Measurements from ENCODE around the gene DMD. TPM values are rescaled to one million over a fixed set of nuclear protein-coding genes. Genes with fewer than 3 reads are reported as not detected.

The DMD gene
- total and polyA plus RNA-seq, 2 donors from 2014 or later, result 4.2 to 17.9 TPM

GRCh38 chrX:32501606-32502005, 709.7 kb downstream of the DMD start:
- FAIRE-seq (no peak), DNase-seq (no peak)
- Histone ChIP-seq H3K27ac (ENCODE audit: low read depth in 2 of 2, low read length in 2 of 2) (no peak overlapping the region), H3K36me3 (ENCODE audit: control insufficient read depth in 2 of 3, insufficient read depth in 3 of 3, low read length in 3 of 3) (no peaks in the 10 kb centered on the region), H3K9ac (ENCODE audit: low read length in 3 of 3) (no peak overlapping the region), H3K9me3 (ENCODE audit: control insufficient read depth in 2 of 3, insufficient read depth in 1 of 3, low read length in 3 of 3) (no peaks in the 10 kb centered on the region), H3K4me3 (ENCODE audit: low read length in 3 of 3) (no peak overlapping the region), H3K27me3 (ENCODE audit: control insufficient read depth, insufficient read depth, low read length) (no peaks in the 10 kb centered on the region), H3K4me1 (ENCODE audit: control insufficient read depth in 2 of 3, insufficient read depth in 2 of 3, low read depth in 1 of 3, low read length in 3 of 3) (no peaks in the 10 kb centered on the region)
- TF ChIP-seq CTCF (IDR thresholded peaks at IDR 0.05; ENCODE audit: borderline replicate concordance, extremely low read depth, insufficient read depth), result no peak
- intact Hi-C loops (cut with DNase I), result no loop called here

DNA sequence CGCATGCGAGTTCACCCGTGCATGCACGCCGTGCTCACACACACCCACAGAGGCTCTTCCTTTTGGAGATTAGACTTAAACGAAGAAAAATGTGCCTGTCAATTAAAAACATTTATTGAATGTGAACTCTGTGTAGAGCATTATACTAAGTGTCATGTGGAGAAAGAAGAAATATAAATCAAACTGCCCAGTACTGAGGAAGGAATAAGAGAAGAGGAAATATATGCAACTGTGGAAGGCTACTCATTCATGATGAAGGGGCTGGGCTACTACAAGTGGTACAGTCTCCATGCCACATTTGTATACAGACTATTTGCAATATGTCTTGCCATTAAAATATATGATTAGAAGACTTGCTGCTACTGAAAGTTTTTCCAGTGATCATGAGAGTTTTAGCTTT, 714.7 kb downstream of the DMD start:
- DNase-seq, result peak in 1 of 5 donors; percentile 25
- Histone ChIP-seq H3K27me3 (ENCODE audit: control insufficient read depth, insufficient read depth, low read length) (no peaks in the 10 kb centered on the region), H3K27ac (ENCODE audit: low read depth in 2 of 2, low read length in 2 of 2) (no peak overlapping the region), H3K9me3 (ENCODE audit: control insufficient read depth in 2 of 3, insufficient read depth in 1 of 3, low read length in 3 of 3) (no peaks in the 10 kb centered on the region), H3K4me1 (ENCODE audit: control insufficient read depth in 2 of 3, insufficient read depth in 2 of 3, low read depth in 1 of 3, low read length in 3 of 3) (no peaks in the 10 kb centered on the region), H3K4me3 (ENCODE audit: low read length in 3 of 3) (no peak overlapping the region), H3K36me3 (ENCODE audit: control insufficient read depth in 2 of 3, insufficient read depth in 3 of 3, low read length in 3 of 3) (no peaks in the 10 kb centered on the region), H3K9ac (ENCODE audit: low read length in 3 of 3) (no peak overlapping the region)
- intact Hi-C loops (cut with DNase I), result no loop called here
- FAIRE-seq, result no peak
- TF ChIP-seq CTCF (IDR thresholded peaks at IDR 0.05; ENCODE audit: borderline replicate concordance, extremely low read depth, insufficient read depth), result no peak

DNA sequence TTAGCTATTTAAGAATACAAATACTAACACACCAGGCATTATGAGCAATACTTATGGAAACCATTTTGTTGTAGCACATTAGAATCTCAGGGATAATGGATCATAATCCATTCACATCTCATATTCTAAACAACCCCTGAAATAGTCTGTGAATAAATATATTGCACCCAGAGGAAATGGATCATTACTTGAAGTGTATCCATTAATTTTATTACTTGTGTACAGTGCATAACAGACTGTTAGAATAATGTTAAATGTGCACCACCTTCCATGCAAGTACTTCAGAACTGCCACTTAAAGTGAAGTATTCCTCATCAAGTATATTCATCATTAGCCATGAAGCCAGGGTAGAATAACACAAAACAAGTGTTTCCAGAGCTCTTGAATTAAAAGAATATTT, 715.5 kb downstream of the DMD start:
- FAIRE-seq, result no peak

More for the DNA sequence above, 715.5 kb downstream of the DMD start:
- Histone ChIP-seq H3K36me3 (ENCODE audit: control insufficient read depth in 2 of 3, insufficient read depth in 3 of 3, low read length in 3 of 3) (no peaks in the 10 kb centered on the region), H3K27ac (ENCODE audit: low read depth in 2 of 2, low read length in 2 of 2) (no peak overlapping the region), H3K27me3 (ENCODE audit: control insufficient read depth, insufficient read depth, low read length) (no peaks in the 10 kb centered on the region), H3K9me3 (ENCODE audit: control insufficient read depth in 2 of 3, insufficient read depth in 1 of 3, low read length in 3 of 3) (no peaks in the 10 kb centered on the region), H3K4me3 (ENCODE audit: low read length in 3 of 3) (no peak overlapping the region), H3K4me1 (ENCODE audit: control insufficient read depth in 2 of 3, insufficient read depth in 2 of 3, low read depth in 1 of 3, low read length in 3 of 3) (no peaks in the 10 kb centered on the region), H3K9ac (ENCODE audit: low read length in 3 of 3) (no peak overlapping the region)
- no peak for DNase-seq
- TF ChIP-seq CTCF (IDR thresholded peaks at IDR 0.05; ENCODE audit: borderline replicate concordance, extremely low read depth, insufficient read depth), result no peak
- intact Hi-C loops (cut with DNase I), result no loop called here

All from kidney (tissue), 14 donors.